Spleen (tissue), 11 donors: ENCODE measurements around the gene PTX4. TPM values are rescaled to one million over a fixed set of nuclear protein-coding genes. Genes with fewer than 3 reads are reported as not detected.

ENCODE experiments used
- DNase-seq: peaks from one replicate; pipeline ENCODE4 v3.0.0-alpha.2; 2020
- H3K27ac ChIP-seq, 8 donors: fragments of 200-600 bp; sonication (generic) in 7 of 8; 1 replicate in 4 of 8; 2 replicates in 4 of 8; pipeline versions ENCODE4 v1.5.0 to v1.8.0; 2016 to 2021; ENCODE audit warnings: inconsistent platforms in 4 of 8, mild to moderate bottlenecking in 4 of 8, moderate library complexity in 1 of 8
- H3K27me3 ChIP-seq, 7 donors: fragments of 200-600 bp; sonication (generic) in 6 of 7; replicated peaks in 1 of 7; 1 replicate in 4 of 7; 2 replicates in 3 of 7; pipeline versions ENCODE4 v1.5.0 to v1.8.0; 2016 to 2021; ENCODE audit warnings: inconsistent platforms in 3 of 7, mild to moderate bottlenecking in 1 of 7
- H3K36me3 ChIP-seq, 6 donors: fragments of 200-600 bp; sonication (generic) in 5 of 6; 1 replicate in 4 of 6; 2 replicates in 2 of 6; pipeline versions ENCODE4 v1.5.0 to v1.8.0; 2016 to 2021; ENCODE audit warnings: inconsistent platforms in 2 of 6
- H3K4me1 ChIP-seq, 6 donors: fragments of 200-600 bp; sonication (generic) in 5 of 6; 1 replicate in 3 of 6; 2 replicates in 3 of 6; pipeline versions ENCODE4 v1.5.0 to v1.8.0; 2016 to 2021; ENCODE audit warnings: inconsistent platforms in 3 of 6
- H3K4me3 ChIP-seq, 8 donors: fragments of 200-600 bp; sonication (generic) in 7 of 8; 1 replicate in 4 of 8; 2 replicates in 4 of 8; pipeline versions ENCODE4 v1.5.0 to v1.8.0; 2016 to 2021; ENCODE audit warnings: inconsistent platforms in 4 of 8, mild to moderate bottlenecking in 4 of 8, moderate library complexity in 2 of 8
- H3K9me3 ChIP-seq, 8 donors: fragments of 200-600 bp; sonication (generic) in 7 of 8; 1 replicate in 4 of 8; 2 replicates in 4 of 8; pipeline versions ENCODE4 v1.5.0 to v1.8.0; 2016 to 2021; ENCODE audit warnings: inconsistent platforms in 4 of 8
- CTCF ChIP-seq, 11 experiments: fragments of 200-600 bp in 7 of 11; fragments of 450-650 bp in 4 of 11; sonication (generic) in 4 of 11; IDR thresholded peaks in 8 of 11; conservative IDR thresholded peaks in 3 of 11; 1 replicate in 7 of 11; 2 replicates in 4 of 11; pipeline versions ENCODE4 v1.4.0 to v1.8.0; 2016 to 2021; ENCODE audit warnings: antibody characterized with exemption in 11 of 11, inconsistent platforms in 4 of 11, mild to moderate bottlenecking in 1 of 11
- POLR2A ChIP-seq, 3 donors: fragments of 450-650 bp; IDR thresholded peaks; one replicate each; pipeline ENCODE4 v1.5.1; 2017; ENCODE audit warnings: antibody characterized with exemption in 3 of 3, mild to moderate bottlenecking in 1 of 3
- POLR2AphosphoS5 ChIP-seq, 3 donors: sonication (generic); formaldehyde crosslinking; IDR thresholded peaks; one replicate each; pipeline ENCODE4 v1.5.1; 2017; ENCODE audit warnings: antibody characterized with exemption in 3 of 3
- WGBS, 5 donors: extraction: QIAGEN DNeasy Blood & Tissue Kit in 3 of 5; methylation state at CpG; one replicate each; pipeline versions ENCODE4 v1.1.5 to v1.1.7; 2013 to 2018; 5-methylcytosine and 5-hydroxymethylcytosine counted together
- intact Hi-C: fragments of 100-400 bp; cut with DNase I; formaldehyde crosslinking; loops from one replicate; pipeline ENCODE4 v1.15.0; 2023; ENCODE audit warnings: low total_unique reads
- polyA plus RNA-seq, 3 donors: library from polyadenylated mRNA; stranded (reverse); fragments of 200-250 nt; gene quantifications; one replicate each; pipeline ENCODE4 v1.2.1, GENCODE V29; 2013
- total RNA-seq, 7 donors: library from RNA; depleted of rRNA in 3 of 7; stranded (reverse); fragments of >200 nt in 3 of 7; fragmentation: NEBNext Ultra II Directional in 4 of 7; extraction: Animal tissue kit (Norgen Biotek cat#: 25700) in 4 of 7; gene quantifications; one replicate each; pipeline versions ENCODE4 v1.1.0 to v1.2.1, GENCODE V29; 2016 to 2021
- donor health status: healthy with polysubstance abuse.
- donor health status: DM: no; HTN: no; CAD: no; lungs with moderate emphysema.
- donor health status: DM: no; HTN: no; CAD: no.
- donor health status: Bipolar disorder and iron deficiency.
- donor health status: healthy.
- donor health status: DM: no; HTN: no; CAD: no.
- donor health status: DM: yes; HTN: yes; CAD: no.

PTX4 gene
- total and polyA plus RNA-seq, 10 donors: 0.03 to 0.85 (median 0.44) TPM; not detected in 3

GRCh38 chr16:1466968-1467521, 21.7 kb downstream of the PTX4 start:
- DNase-seq: no peak
- no peaks in the 10 kb centered on the region for H3K9me3 ChIP-seq
- no peaks in the 10 kb centered on the region for H3K27me3 ChIP-seq
- no peak for TF ChIP-seq POLR2AphosphoS5 (IDR thresholded peaks at IDR 0.05)
- TF ChIP-seq CTCF (IDR thresholded peaks at IDR 0.05 in 8 of 11, conservative IDR thresholded peaks at IDR 0.05 in 3 of 11): no peak
- no peak for TF ChIP-seq POLR2A (IDR thresholded peaks at IDR 0.05)
- H3K4me3 ChIP-seq: no peak overlapping the region
- peaks cover 17 to 65% (median 32%) of the 10 kb centered on the region in 6 donors for H3K4me1 ChIP-seq
- WGBS, 5 donors: 77 to 92% (median 83%) methylated on average over 13 to 14 of the region's 14 CpGs
- H3K27ac ChIP-seq: no peak overlapping the region
- intact Hi-C loops: no loop called here
- H3K36me3 ChIP-seq: peaks cover 0 to 43% (median 15%) of the 10 kb centered on the region in 6 donors

GRCh38 chr16:1466054-1466453, 22.7 kb downstream of the PTX4 start:
- Histone ChIP-seq H3K27ac (no peak overlapping the region), H3K4me3 (no peak overlapping the region), H3K27me3 (no peaks in the 10 kb centered on the region), H3K4me1 (peaks cover 8 to 55% (median 22%) of the 10 kb centered on the region in 6 donors), H3K9me3 (no peaks in the 10 kb centered on the region), H3K36me3 (peaks cover 0 to 53% (median 20%) of the 10 kb centered on the region in 6 donors)
- no peak for DNase-seq
- intact Hi-C loops: no loop called here
- 86 to 96% (median 91%) methylated on average over 19 to 24 of the region's 24 CpGs for WGBS, 5 donors
- TF ChIP-seq CTCF (IDR thresholded peaks at IDR 0.05 in 8 of 11, conservative IDR thresholded peaks at IDR 0.05 in 3 of 11): no peak
- TF ChIP-seq POLR2AphosphoS5 (IDR thresholded peaks at IDR 0.05): no peak
- TF ChIP-seq POLR2A (IDR thresholded peaks at IDR 0.05): no peak

GRCh38 chr16:1465567-1465915, 23.2 kb downstream of the PTX4 start:
- no peak for DNase-seq

More at GRCh38 chr16:1465567-1465915, 23.2 kb downstream of the PTX4 start:
- Histone ChIP-seq H3K36me3 (peaks cover 0 to 58% (median 25%) of the 10 kb centered on the region in 6 donors), H3K9me3 (no peaks in the 10 kb centered on the region), H3K27me3 (no peaks in the 10 kb centered on the region), H3K27ac (no peak overlapping the region), H3K4me1 (peaks cover 4 to 49% (median 17%) of the 10 kb centered on the region in 6 donors), H3K4me3 (no peak overlapping the region)
- WGBS, 5 donors: 88 to 96% (median 92%) methylated on average over 6 to 13 of the region's 13 CpGs
- intact Hi-C loops: no loop called here
- TF ChIP-seq POLR2A (IDR thresholded peaks at IDR 0.05): no peak
- no peak for TF ChIP-seq POLR2AphosphoS5 (IDR thresholded peaks at IDR 0.05)
- no peak for TF ChIP-seq CTCF (IDR thresholded peaks at IDR 0.05 in 8 of 11, conservative IDR thresholded peaks at IDR 0.05 in 3 of 11)
